Natural killer cell (primary cell): ENCODE data around the gene LIMK2. TPM values are rescaled to one million over a fixed set of nuclear protein-coding genes. Genes with fewer than 3 reads are reported as not detected.

Experiments used
- ATAC-seq, 3 donors: fragments of 150-1000 bp in 2 of 3; fragments of 200-7000 bp in 1 of 3; cut with Tn5 transposase; 1 replicate in 1 of 3; 2 replicates in 2 of 3; pipeline ENCODE4 v1.10.0; 2021; ENCODE audit warnings: mild to moderate bottlenecking in 2 of 3, moderate library complexity in 2 of 3
- DNase-seq, 2 donors: peaks; one replicate each; pipeline versions ENCODE4 v3.0.0 to v3.0.0-alpha.2; 2013 to 2021; ENCODE audit warnings: mixed read lengths in 1 of 2
- H3K27ac ChIP-seq: one replicate; pipeline ENCODE4 v1.5.1; 2013; ENCODE audit warnings: mild to moderate bottlenecking, low read length
- H3K27me3 ChIP-seq: one replicate; pipeline ENCODE4 v1.6.1; 2013; ENCODE audit warnings: low read length; ENCODE audit not compliant: control insufficient read depth, insufficient read depth
- H3K36me3 ChIP-seq: one replicate; pipeline ENCODE4 v1.6.1; 2013; ENCODE audit warnings: low read length; ENCODE audit not compliant: control insufficient read depth, insufficient read depth
- H3K4me1 ChIP-seq: one replicate; pipeline ENCODE4 v1.6.1; 2013; ENCODE audit warnings: low read length; ENCODE audit not compliant: control insufficient read depth, insufficient read depth
- H3K4me3 ChIP-seq: one replicate; pipeline ENCODE4 v1.5.1; 2013; ENCODE audit warnings: low read length
- H3K9me3 ChIP-seq: one replicate; pipeline ENCODE4 v1.6.1; 2013; ENCODE audit warnings: low read length; ENCODE audit not compliant: control insufficient read depth, insufficient read depth
- H3K27ac Mint-ChIP-seq, 2 donors: one replicate each; pipeline ENCODE4 v1.8.0; 2022; ENCODE audit warnings: mild to moderate bottlenecking in 2 of 2, mixed read lengths in 2 of 2, moderate library complexity in 1 of 2
- H3K27me3 Mint-ChIP-seq, 2 donors: one replicate each; pipeline ENCODE4 v1.8.0; 2022; ENCODE audit warnings: low read depth in 2 of 2, mixed read lengths in 2 of 2
- H3K36me3 Mint-ChIP-seq: one replicate; pipeline ENCODE4 v1.8.0; 2022; ENCODE audit warnings: mixed read lengths
- H3K4me1 Mint-ChIP-seq, 2 donors: one replicate each; pipeline ENCODE4 v1.8.0; 2022; ENCODE audit warnings: mixed read lengths in 2 of 2
- H3K4me3 Mint-ChIP-seq: one replicate; pipeline ENCODE4 v1.8.0; 2022; ENCODE audit warnings: mild to moderate bottlenecking, moderate library complexity, mixed read lengths
- H3K9me3 Mint-ChIP-seq, 2 donors: one replicate each; pipeline ENCODE4 v1.8.0; 2022; ENCODE audit warnings: mixed read lengths in 2 of 2
- CTCF ChIP-seq: fragments of 200-600 bp; IDR thresholded peaks from one replicate; pipeline ENCODE4 v1.8.0; 2022; ENCODE audit warnings: antibody characterized with exemption
- WGBS: methylation state at CpG from one replicate; pipeline ENCODE4 v1.1.7; 2013; ENCODE audit warnings: missing lambda C conversion rate; ENCODE audit not compliant: insufficient coverage; 5-methylcytosine and 5-hydroxymethylcytosine counted together
- intact Hi-C: fragments of 100-400 bp; cut with micrococcal nuclease; formaldehyde crosslinking; loops from one replicate; pipeline ENCODE4 v1.14.2; 2022
- total RNA-seq, 4 donors: library from RNA; stranded (reverse); fragments of 120-200 nt in 1 of 4; gene quantifications; one replicate each; pipeline versions ENCODE4 v1.2.3 to v1.2.4, GENCODE V29; 2013 to 2022

The LIMK2 gene
- total RNA-seq, 3 donors from 2014 or later (not counting 1 experiment from before 2014, with no cell fraction given) = 17.2 to 28.6 (median 19.1) TPM

- H3K36me3 ChIP-seq = peaks cover 15% of the 10 kb centered on the region
- Mint-ChIP-seq H3K4me1 (peaks cover 25 to 39% of the 10 kb centered on the region in 2 donors), H3K9me3 (no peaks in the 10 kb centered on the region), H3K4me3 (no peak overlapping the region), H3K27me3 (no peaks in the 10 kb centered on the region), H3K36me3 (peaks cover 6% of the 10 kb centered on the region), H3K27ac (no peak overlapping the region)
- H3K4me3 ChIP-seq = no peak overlapping the region
- no peak for ATAC-seq
- WGBS = 100% methylated on average over 1 of the region's 1 CpG
- no peak for TF ChIP-seq CTCF
- no peak for DNase-seq
- H3K9me3 ChIP-seq = no peaks in the 10 kb centered on the region
- H3K27me3 ChIP-seq = no peaks in the 10 kb centered on the region
- H3K4me1 ChIP-seq = peaks cover 3% of the 10 kb centered on the region
- intact Hi-C loops = no loop called here
- no peak overlapping the region for H3K27ac ChIP-seq
Measured at GRCh38 chr22:31176923-31177322, 35.2 kb upstream of the LIMK2 start.

DNA sequence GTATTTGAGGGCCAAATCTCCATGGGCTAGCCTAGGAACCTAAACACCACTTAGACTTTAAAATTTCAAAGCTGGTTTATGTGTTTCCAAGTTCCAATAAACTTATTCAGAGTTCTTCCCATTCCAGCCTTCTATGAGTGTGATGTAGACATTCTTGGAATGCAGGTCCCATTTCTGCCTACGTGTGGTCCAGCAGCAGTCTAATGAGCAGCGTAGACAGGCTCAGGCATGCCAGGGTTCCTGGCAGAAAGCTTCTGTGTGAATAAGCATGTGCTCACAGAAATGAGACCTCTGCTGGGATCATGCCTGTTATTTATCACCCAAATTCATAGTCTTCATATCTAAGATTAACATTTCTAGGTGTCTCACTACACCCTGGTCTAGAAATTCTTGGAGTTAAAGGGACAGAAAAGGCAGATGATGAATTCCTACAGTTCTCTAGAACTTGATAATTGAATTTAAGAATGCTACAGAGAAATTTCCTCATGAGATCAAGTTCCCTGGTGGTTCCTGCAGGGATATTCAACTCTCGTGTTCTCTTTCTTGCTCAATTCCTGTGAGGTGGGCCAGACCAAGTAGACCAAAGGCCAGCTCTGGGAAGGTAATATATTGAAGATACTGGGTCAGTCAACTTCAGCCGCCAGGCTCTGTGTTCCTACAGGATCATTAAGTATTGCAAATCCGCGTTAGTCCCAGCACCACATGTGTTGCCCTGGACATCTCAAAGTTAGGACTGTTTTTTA, 34.5 kb upstream of the LIMK2 start:
- Histone ChIP-seq H3K27me3 (no peaks in the 10 kb centered on the region), H3K27ac (no peak overlapping the region), H3K4me1 (no peaks in the 10 kb centered on the region), H3K36me3 (peaks cover 15% of the 10 kb centered on the region), H3K4me3 (no peak overlapping the region), H3K9me3 (no peaks in the 10 kb centered on the region)
- TF ChIP-seq CTCF = no peak
- Mint-ChIP-seq H3K4me3 (no peak overlapping the region), H3K9me3 (no peaks in the 10 kb centered on the region), H3K27me3 (no peaks in the 10 kb centered on the region), H3K27ac (no peak overlapping the region), H3K4me1 (peaks cover 25 to 39% of the 10 kb centered on the region in 2 donors), H3K36me3 (peaks cover 6% of the 10 kb centered on the region)
- intact Hi-C loops = no loop called here
- ATAC-seq (no peak), DNase-seq (no peak)
- WGBS = over 99% methylated on average over 6 of the region's 6 CpGs

- H3K4me1 ChIP-seq = no peaks in the 10 kb centered on the region
- no peaks in the 10 kb centered on the region for H3K27me3 ChIP-seq
- H3K4me3 ChIP-seq = no peak overlapping the region
- no peak for TF ChIP-seq CTCF
- ATAC-seq = no peak
- H3K4me3 Mint-ChIP-seq = no peak overlapping the region
- H3K36me3 ChIP-seq = peaks cover 12% of the 10 kb centered on the region
- no peak overlapping the region for H3K27ac ChIP-seq
- H3K27me3 Mint-ChIP-seq = no peaks in the 10 kb centered on the region
- no peak overlapping the region for H3K27ac Mint-ChIP-seq
- H3K9me3 Mint-ChIP-seq = no peaks in the 10 kb centered on the region
- peaks cover 14 to 28% of the 10 kb centered on the region in 2 donors for H3K4me1 Mint-ChIP-seq
- WGBS = 93% methylated on average over 2 of the region's 2 CpGs
- DNase-seq = no peak
- H3K9me3 ChIP-seq = no peaks in the 10 kb centered on the region
- intact Hi-C loops = no loop called here
- H3K36me3 Mint-ChIP-seq = peaks cover 6% of the 10 kb centered on the region
Measured at GRCh38 chr22:31178859-31179258, 33.2 kb upstream of the LIMK2 start.

DNA sequence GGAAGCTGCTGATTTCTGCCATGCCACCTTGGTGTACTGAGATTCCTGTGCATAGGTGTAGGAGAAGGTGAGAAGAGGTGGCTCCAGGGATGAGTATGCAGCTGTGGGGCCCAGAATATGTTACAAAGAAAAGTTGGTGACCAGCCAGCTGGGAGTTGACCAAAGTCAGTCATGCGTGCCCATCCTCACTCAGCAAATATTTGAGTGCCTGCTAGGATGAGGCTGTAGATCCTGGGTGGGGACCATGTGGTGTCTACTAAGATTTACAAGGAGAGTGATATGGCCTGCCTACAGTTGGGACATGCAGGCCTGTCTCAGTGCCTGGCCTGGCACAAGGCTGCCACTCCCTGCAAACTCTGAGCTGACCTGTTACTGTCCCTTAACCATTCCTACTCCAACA, 32.8 kb upstream of the LIMK2 start:
- ATAC-seq (no peak), DNase-seq (no peak)
- no peaks in the 10 kb centered on the region for H3K4me1 ChIP-seq
- Mint-ChIP-seq H3K9me3 (no peaks in the 10 kb centered on the region), H3K27me3 (no peaks in the 10 kb centered on the region), H3K36me3 (peaks cover 6% of the 10 kb centered on the region), H3K27ac (no peak overlapping the region), H3K4me1 (peaks cover 13 to 26% of the 10 kb centered on the region in 2 donors), H3K4me3 (no peak overlapping the region)
- intact Hi-C loops = no loop called here
- 100% methylated on average over 1 of the region's 1 CpG for WGBS
- no peaks in the 10 kb centered on the region for H3K9me3 ChIP-seq
- H3K27ac ChIP-seq = no peak overlapping the region
- TF ChIP-seq CTCF = no peak
- no peaks in the 10 kb centered on the region for H3K27me3 ChIP-seq
- H3K36me3 ChIP-seq = peaks cover 12% of the 10 kb centered on the region
- H3K4me3 ChIP-seq = no peak overlapping the region
